ENCODE data around the gene PFKP. TPM values are rescaled to one million over a fixed set of nuclear protein-coding genes. Genes with fewer than 3 reads are reported as not detected.

PFKP gene
- total RNA-seq, 4 donors from 2014 or later: 22.4 to 45.4 (median 29.1) TPM

- WGBS, 2 donors: 87 to 90% methylated on average over 23 to 31 of the region's 31 CpGs
- H3K9me3 ChIP-seq: no peaks in the 10 kb centered on the region
- no peak overlapping the region for H3K4me3 ChIP-seq
- H3K27ac ChIP-seq: no peak overlapping the region
- no peaks in the 10 kb centered on the region for H3K27me3 ChIP-seq
- TF ChIP-seq POLR2A (IDR thresholded peaks at IDR 0.05) (no peak), CTCF (IDR thresholded peaks at IDR 0.05) (peak in 1 of 5 experiments; percentile 11)
- DNase-seq (ENCODE audit: low spot score in 2 of 2): no peak
- H3K36me3 ChIP-seq: peaks cover 0 to 56% (median 0%) of the 10 kb centered on the region in 3 donors
- no peaks in the 10 kb centered on the region for H3K4me1 ChIP-seq
Measured at GRCh38 chr10:3119796-3120459, 52.6 kb downstream of the PFKP start.

- DNase-seq (ENCODE audit: low spot score in 2 of 2): no peak
- Histone ChIP-seq H3K9me3 (no peaks in the 10 kb centered on the region), H3K27me3 (no peaks in the 10 kb centered on the region), H3K4me1 (peaks cover 0 to 2% (median 0%) of the 10 kb centered on the region in 4 donors), H3K36me3 (peaks cover 0 to 61% (median 0%) of the 10 kb centered on the region in 3 donors), H3K27ac (no peak overlapping the region), H3K4me3 (no peak overlapping the region)
- 86 to 95% methylated on average over 7 to 14 of the region's 14 CpGs for WGBS, 2 donors
- TF ChIP-seq CTCF (IDR thresholded peaks at IDR 0.05) (no peak), EP300 (IDR thresholded peaks at IDR 0.05) (no peak), POLR2A (IDR thresholded peaks at IDR 0.05) (no peak)
Measured at GRCh38 chr10:3122034-3122433, 54.7 kb downstream of the PFKP start.

GRCh38 chr10:3122486-3123205, 55.3 kb downstream of the PFKP start:
- 89 to 91% methylated on average over 22 to 27 of the region's 27 CpGs for WGBS, 2 donors
- TF ChIP-seq EP300 (IDR thresholded peaks at IDR 0.05) (no peak), POLR2A (IDR thresholded peaks at IDR 0.05) (no peak), CTCF (IDR thresholded peaks at IDR 0.05) (no peak)
- H3K27ac ChIP-seq: no peak overlapping the region
- peaks cover 0 to 55% (median 0%) of the 10 kb centered on the region in 3 donors for H3K36me3 ChIP-seq
- H3K4me3 ChIP-seq: no peak overlapping the region
- DNase-seq (ENCODE audit: low spot score in 2 of 2): no peak
- H3K9me3 ChIP-seq: no peaks in the 10 kb centered on the region
- H3K27me3 ChIP-seq: no peaks in the 10 kb centered on the region
- peaks cover 0 to 2% (median 0%) of the 10 kb centered on the region in 4 donors for H3K4me1 ChIP-seq

- H3K4me3 ChIP-seq: no peak overlapping the region
- H3K9me3 ChIP-seq: peaks cover 0 to 2% (median 0%) of the 10 kb centered on the region in 4 donors
- 85 to 92% methylated on average over 22 to 31 of the region's 32 CpGs for WGBS, 2 donors
- H3K27me3 ChIP-seq: no peaks in the 10 kb centered on the region
- H3K27ac ChIP-seq: no peak overlapping the region
- H3K36me3 ChIP-seq: peaks cover 0 to 55% (median 0%) of the 10 kb centered on the region in 3 donors
- no peak for TF ChIP-seq CTCF (IDR thresholded peaks at IDR 0.05)
- TF ChIP-seq EP300 (IDR thresholded peaks at IDR 0.05): no peak
- no peak for TF ChIP-seq POLR2A (IDR thresholded peaks at IDR 0.05)
- DNase-seq (ENCODE audit: low spot score in 2 of 2): no peak
- peaks cover 0 to 2% (median 0%) of the 10 kb centered on the region in 4 donors for H3K4me1 ChIP-seq
Measured at GRCh38 chr10:3123571-3124411, 56.4 kb downstream of the PFKP start.
